ENCODE results near the gene CSF2RB. TPM values are rescaled to one million over a fixed set of nuclear protein-coding genes. Genes with fewer than 3 reads are reported as not detected.

The CSF2RB gene
- total RNA-seq, 1 experiment from 2014 or later = not detected

GRCh38 chr22:36874309-36874696 lies 39.1 kb upstream of the CSF2RB start:
- Mint-ChIP-seq H3K27me3 (ENCODE audit: low read depth) (peaks cover 54% of the 10 kb centered on the region), H3K9me3 (peaks cover 8 to 12% of the 10 kb centered on the region in 2 experiments; a peak in 3 of 5 replicates), H3K27ac (no peak overlapping the region), H3K4me1 (peaks cover 5% of the 10 kb centered on the region in 2 experiments; a peak in 2 of 4 replicates), H3K4me3 (no peak overlapping the region), H3K36me3 (ENCODE audit: insufficient read depth in 1 of 3, low read depth in 3 of 3) (no peaks in the 10 kb centered on the region)
- Histone ChIP-seq H3K23ac (ENCODE audit: insufficient read length, low read depth, low read length) (no peak overlapping the region), H3K4me1 (ENCODE audit: insufficient read depth, low read length) (no peaks in the 10 kb centered on the region), H2BK15ac (ENCODE audit: low read depth, low read length) (no peak overlapping the region), H3K4me2 (ENCODE audit: insufficient read depth, insufficient read length, low read length) (no peak overlapping the region), H3K9ac (ENCODE audit: extremely low read depth, insufficient read length, low read length) (no peak overlapping the region), H3K56ac (ENCODE audit: insufficient read length, low read depth, low read length) (no peak overlapping the region), H2AFZ (ENCODE audit: low read length) (no peak overlapping the region), H3K14ac (ENCODE audit: insufficient read depth, low read length) (no peak overlapping the region), H2BK120ac (ENCODE audit: low read depth, low read length, poor library complexity, severe bottlenecking) (no peak overlapping the region), H4K5ac (ENCODE audit: insufficient read length, low read depth, low read length) (no peak overlapping the region), H3K79me1 (ENCODE audit: insufficient read depth, low read depth, low read length, poor library complexity, severe bottlenecking) (no peaks in the 10 kb centered on the region), H4K91ac (ENCODE audit: insufficient read length, low read depth, low read length) (no peak overlapping the region), H3K79me2 (ENCODE audit: insufficient read depth, low read length) (no peaks in the 10 kb centered on the region), H2AK5ac (ENCODE audit: insufficient read length, low read length) (no peak overlapping the region), H3K27me3 (ENCODE audit: insufficient read depth, low read length) (no peaks in the 10 kb centered on the region), H3K4ac (ENCODE audit: low read depth, low read length) (no peak overlapping the region), H2BK20ac (ENCODE audit: low read depth, low read length, poor library complexity, severe bottlenecking) (no peak overlapping the region), H2BK5ac (ENCODE audit: insufficient read length, low read length) (no peak overlapping the region), H3K27ac (ENCODE audit: insufficient read length, low read depth, low read length) (no peak overlapping the region), H3T11ph (ENCODE audit: low read length) (no peak overlapping the region), H3K18ac (ENCODE audit: insufficient read length, low read depth, low read length) (no peak overlapping the region), H4K8ac (replicated peaks; ENCODE audit: insufficient read length, low read depth, low read length) (no peak overlapping the region), H2BK12ac (ENCODE audit: insufficient read length, low read depth, low read length) (no peak overlapping the region), H3K9me3 (ENCODE audit: control insufficient read depth, low read depth, low read length) (no peaks in the 10 kb centered on the region), H3K23me2 (ENCODE audit: insufficient read length, low read depth, low read length, poor library complexity, severe bottlenecking) (no peaks in the 10 kb centered on the region), H4K20me1 (ENCODE audit: control insufficient read depth, insufficient read depth, insufficient read length) (no peaks in the 10 kb centered on the region)
- no peak for TF ChIP-seq CTCF (conservative IDR thresholded peaks at IDR 0.05)
- no CpG with 5 or more reads among the region's 2 CpGs for WGBS (ENCODE audit: extremely low coverage, insufficient read length, low lambda C conversion rate)
- no peak for DNase-seq
